ENCODE measurements around the gene SPIN2B.

SPIN2B gene

GRCh38 chrX:57070185-57070984 is 51.0 kb downstream of the SPIN2B start:
- DNase-seq, result no peak

Data from suppressor macrophage treated with lipopolysaccharide for 1 hour (primary cell).